ENCODE results near the gene STAB2. TPM values are rescaled to one million over a fixed set of nuclear protein-coding genes. Genes with fewer than 3 reads are reported as not detected.

STAB2 gene
- total RNA-seq, 4 donors from 2014 or later: not detected

DNA sequence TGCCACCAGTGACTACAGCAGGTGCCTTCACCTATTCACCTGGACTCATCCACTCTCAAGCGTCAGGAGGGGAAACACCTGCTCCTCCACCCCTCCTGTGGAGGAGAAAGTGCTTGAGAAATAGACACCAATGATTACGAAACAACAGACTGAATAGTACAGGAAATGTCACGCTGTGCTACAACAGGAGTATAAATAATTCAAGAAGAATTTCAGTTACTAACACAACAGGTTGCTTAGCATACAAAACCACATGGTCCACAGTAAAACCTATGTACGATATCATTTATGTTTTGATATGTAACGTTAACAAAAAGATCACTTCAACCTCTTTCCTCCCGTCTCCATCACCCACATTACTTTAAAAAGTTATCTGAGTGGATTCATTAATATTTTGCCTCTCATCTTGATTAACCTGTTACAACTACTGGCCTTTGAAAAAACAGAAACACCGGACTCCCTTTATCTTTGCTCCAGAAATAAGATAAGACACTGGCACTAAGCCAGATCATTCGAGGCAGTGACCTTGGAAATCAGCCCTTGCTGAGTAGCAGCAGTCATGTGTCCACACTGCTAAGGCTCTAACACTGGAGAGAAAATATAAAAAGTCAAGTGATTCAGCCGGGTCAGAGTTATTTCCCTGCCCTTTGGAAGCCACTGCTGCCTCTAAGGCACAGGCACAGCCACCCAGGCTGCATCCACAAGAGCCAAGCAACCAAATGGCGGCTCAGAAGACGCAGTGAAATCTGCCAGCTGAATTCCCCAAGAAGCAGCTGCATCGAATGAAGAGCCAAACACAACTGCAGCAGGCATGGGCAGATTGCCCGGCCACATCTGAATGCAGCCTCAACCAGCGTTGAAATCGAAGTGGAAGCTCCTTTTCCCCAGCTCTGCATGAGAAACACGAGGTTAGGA lies 213.0 kb downstream of the STAB2 start:
- H3K4me3 ChIP-seq: peak overlapping the region; percentile 2 to 35 (median 26)
- H3K9me3 ChIP-seq: no peaks in the 10 kb centered on the region
- H3K27me3 ChIP-seq: no peaks in the 10 kb centered on the region
- peak overlapping the region; percentile 81 to 94 (median 90) for H3K27ac ChIP-seq
- in situ Hi-C loops (cut with MboI; ENCODE audit: low sequenced_read_pairs in 4 of 4) (no loop called here), intact Hi-C loops (cut with DNase I; ENCODE audit: low total_unique reads) (loop anchor here (1.0 to 10.0 kb wide), 4 partner anchors 16 to 485 kb away; partner anchors contain the start of genes HCFC2 and NT5DC3)
- peaks cover 29 to 34% of the 10 kb centered on the region in 2 donors for H3K4me1 ChIP-seq
- peak; percentile 70 to 77 for DNase-seq
- ATAC-seq: peak; percentile 87 to 88
- TF ChIP-seq, protein P1, sequence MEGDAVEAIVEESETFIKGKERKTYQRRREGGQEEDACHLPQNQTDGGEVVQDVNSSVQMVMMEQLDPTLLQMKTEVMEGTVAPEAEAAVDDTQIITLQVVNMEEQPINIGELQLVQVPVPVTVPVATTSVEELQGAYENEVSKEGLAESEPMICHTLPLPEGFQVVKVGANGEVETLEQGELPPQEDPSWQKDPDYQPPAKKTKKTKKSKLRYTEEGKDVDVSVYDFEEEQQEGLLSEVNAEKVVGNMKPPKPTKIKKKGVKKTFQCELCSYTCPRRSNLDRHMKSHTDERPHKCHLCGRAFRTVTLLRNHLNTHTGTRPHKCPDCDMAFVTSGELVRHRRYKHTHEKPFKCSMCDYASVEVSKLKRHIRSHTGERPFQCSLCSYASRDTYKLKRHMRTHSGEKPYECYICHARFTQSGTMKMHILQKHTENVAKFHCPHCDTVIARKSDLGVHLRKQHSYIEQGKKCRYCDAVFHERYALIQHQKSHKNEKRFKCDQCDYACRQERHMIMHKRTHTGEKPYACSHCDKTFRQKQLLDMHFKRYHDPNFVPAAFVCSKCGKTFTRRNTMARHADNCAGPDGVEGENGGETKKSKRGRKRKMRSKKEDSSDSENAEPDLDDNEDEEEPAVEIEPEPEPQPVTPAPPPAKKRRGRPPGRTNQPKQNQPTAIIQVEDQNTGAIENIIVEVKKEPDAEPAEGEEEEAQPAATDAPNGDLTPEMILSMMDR (IDR thresholded peaks at IDR 0.05 in 4 of 5, conservative IDR thresholded peaks at IDR 0.05 in 1 of 5): no peak
- no peaks in the 10 kb centered on the region for H3K36me3 ChIP-seq

DNA sequence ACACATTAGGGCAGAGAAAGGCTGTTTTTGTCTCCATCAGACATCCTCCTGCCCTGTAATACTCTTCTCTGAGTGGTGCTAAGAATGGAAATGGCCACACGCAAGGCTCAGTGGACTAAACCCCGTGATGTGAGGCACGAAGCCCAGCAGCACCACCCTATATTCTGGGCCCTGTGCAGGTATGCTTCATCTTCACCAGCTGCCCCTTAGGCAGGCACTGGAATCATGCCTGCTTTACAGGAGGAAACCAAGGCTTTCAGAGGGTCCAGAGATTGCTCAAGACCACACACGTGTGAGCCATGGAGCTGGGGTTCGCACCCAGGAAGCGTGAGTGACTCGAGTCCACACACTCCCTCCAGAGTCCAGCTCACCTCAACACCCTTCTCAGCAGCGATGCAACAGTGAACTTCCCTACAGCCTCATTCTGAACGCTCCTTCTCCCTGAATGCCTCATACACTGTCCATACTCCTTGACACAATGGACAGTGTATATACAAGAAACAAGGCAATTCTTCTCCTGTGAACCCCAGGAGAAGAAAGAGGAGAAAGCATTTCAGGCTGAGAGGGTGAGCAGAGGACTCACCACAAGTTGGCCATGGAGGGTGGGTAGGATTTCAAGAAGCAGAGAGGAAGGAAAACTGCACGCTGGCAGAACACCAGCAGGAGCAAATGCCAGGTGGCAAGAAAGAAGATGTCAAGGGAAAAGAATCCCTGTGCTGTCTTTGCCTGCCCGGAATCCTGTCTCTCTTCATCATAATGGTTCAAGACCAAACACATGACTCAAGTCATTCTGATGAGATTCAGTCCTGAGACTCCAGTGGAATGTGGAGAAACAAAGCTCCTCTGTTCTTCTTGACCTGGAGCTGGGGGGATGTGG lies 214.9 kb downstream of the STAB2 start:
- Histone ChIP-seq H3K27me3 (no peaks in the 10 kb centered on the region), H3K9me3 (no peaks in the 10 kb centered on the region), H3K36me3 (no peaks in the 10 kb centered on the region), H3K27ac (peak overlapping the region; percentile 58 to 93 (median 72)), H3K4me1 (peaks cover 31 to 48% of the 10 kb centered on the region in 2 donors), H3K4me3 (no peak overlapping the region)
- DNase-seq: peak; percentile 66 to 81
- TF ChIP-seq, protein P1 (IDR thresholded peaks at IDR 0.05 in 4 of 5, conservative IDR thresholded peaks at IDR 0.05 in 1 of 5): no peak
- TF ChIP-seq POLR2A (IDR thresholded peaks at IDR 0.05): no peak
- intact Hi-C loops (cut with DNase I; ENCODE audit: low total_unique reads) (loop anchor here (10.0 kb wide), 1 partner anchor 483 kb away; no protein-coding TSS in a partner anchor), in situ Hi-C loops (cut with MboI; ENCODE audit: low sequenced_read_pairs in 4 of 4) (no loop called here)
- ATAC-seq: peak; percentile 37 to 40

DNA sequence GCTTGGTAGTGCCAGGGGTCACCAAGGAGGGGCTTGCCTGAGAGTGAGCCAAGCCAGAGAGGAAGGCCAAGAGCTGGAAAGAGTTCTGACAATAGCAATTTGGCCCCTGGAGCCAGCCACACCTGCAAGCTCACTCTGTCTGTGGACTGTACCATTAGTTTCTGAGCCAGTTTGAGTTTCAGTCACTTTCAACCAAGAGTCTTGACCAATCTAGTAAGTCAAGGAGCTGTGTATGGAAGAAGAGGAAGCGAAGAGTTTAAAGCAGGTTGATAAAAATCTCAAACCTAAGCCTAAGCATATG lies 215.5 kb downstream of the STAB2 start:
- TF ChIP-seq, protein P1 (IDR thresholded peaks at IDR 0.05 in 4 of 5, conservative IDR thresholded peaks at IDR 0.05 in 1 of 5): no peak
- TF ChIP-seq POLR2A (IDR thresholded peaks at IDR 0.05): no peak
- Histone ChIP-seq H3K9me3 (no peaks in the 10 kb centered on the region), H3K27ac (peak overlapping the region; percentile 58 to 93 (median 72)), H3K4me3 (no peak overlapping the region), H3K4me1 (peaks cover 36 to 54% of the 10 kb centered on the region in 2 donors), H3K27me3 (no peaks in the 10 kb centered on the region), H3K36me3 (no peaks in the 10 kb centered on the region)
- intact Hi-C loops (cut with DNase I; ENCODE audit: low total_unique reads): loop anchor here (10.0 kb wide), 1 partner anchor 482 kb away; no protein-coding TSS in a partner anchor
- ATAC-seq (no peak), DNase-seq (no peak)
- in situ Hi-C loops (cut with MboI; ENCODE audit: low sequenced_read_pairs in 4 of 4): no loop called here

DNA sequence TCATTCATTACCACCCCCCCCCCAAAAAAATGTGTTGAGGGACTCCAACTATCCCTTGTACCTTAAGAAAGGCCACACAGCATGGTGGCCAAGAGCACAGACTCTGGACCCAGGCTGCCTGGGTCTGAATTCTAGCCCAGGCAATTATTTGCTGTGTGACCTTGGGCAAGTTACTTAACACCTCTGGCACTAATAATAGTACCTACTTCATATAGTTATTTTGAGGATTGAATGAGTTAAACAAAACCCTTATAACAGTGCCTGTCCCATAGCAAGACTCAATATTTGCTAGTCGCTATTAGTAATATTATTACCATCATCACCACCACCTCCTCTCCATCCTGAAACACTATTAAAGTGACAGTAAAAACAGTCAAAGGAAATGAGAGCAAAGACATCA lies 216.8 kb downstream of the STAB2 start:
- intact Hi-C loops (cut with DNase I; ENCODE audit: low total_unique reads) (loop anchor here (10.0 kb wide), 1 partner anchor 481 kb away; no protein-coding TSS in a partner anchor), in situ Hi-C loops (cut with MboI; ENCODE audit: low sequenced_read_pairs in 4 of 4) (no loop called here)
- H3K36me3 ChIP-seq: no peaks in the 10 kb centered on the region
- H3K27ac ChIP-seq: no peak overlapping the region
- DNase-seq (no peak), ATAC-seq (no peak)
- TF ChIP-seq POLR2A (IDR thresholded peaks at IDR 0.05): no peak
- TF ChIP-seq, protein P1 (IDR thresholded peaks at IDR 0.05 in 4 of 5, conservative IDR thresholded peaks at IDR 0.05 in 1 of 5): no peak
- H3K4me1 ChIP-seq: peaks cover 49 to 60% of the 10 kb centered on the region in 2 donors
- no peaks in the 10 kb centered on the region for H3K27me3 ChIP-seq
- no peaks in the 10 kb centered on the region for H3K9me3 ChIP-seq
- H3K4me3 ChIP-seq: no peak overlapping the region

All from gastrocnemius medialis (tissue), 4 donors.